SK-N-SH (cell line): ENCODE data around the gene UGP2.
A peak's percentile ranks its signal among the peaks of the same experiment; 100 is the strongest.

Experiments
- GATA2 ChIP-seq: sonication (generic); formaldehyde crosslinking; IDR thresholded peaks from 2 replicates; pipeline ENCODE4 v1.5.0; 2020; ENCODE audit warnings: mild to moderate bottlenecking, missing genetic modification reagents
- JUND ChIP-seq: IDR thresholded peaks from 2 replicates; pipeline ENCODE4 v1.4.0; 2012
- NRF1 ChIP-seq: IDR thresholded peaks from 2 replicates; pipeline ENCODE4 v1.6.1; 2012; ENCODE audit warnings: low read depth, mild to moderate bottlenecking, low read length
- POLR2AphosphoS5 ChIP-seq: IDR thresholded peaks from 2 replicates; pipeline ENCODE4 v1.6.1; 2012; ENCODE audit warnings: low read depth, low read length
- SIN3A ChIP-seq: IDR thresholded peaks from 2 replicates; pipeline ENCODE4 v1.6.1; 2012; ENCODE audit warnings: low read depth, mild to moderate bottlenecking, low read length, moderate library complexity, borderline replicate concordance
- TF ChIP-seq, protein P1 (sequence below): fragments of 200-600 bp; sonication (generic); IDR thresholded peaks from 2 replicates; pipeline ENCODE4 v1.6.1; 2017; ENCODE audit warnings: antibody characterized with exemption, mild to moderate bottlenecking, moderate library complexity
- TF ChIP-seq, protein P2 (sequence below): IDR thresholded peaks from 2 replicates; pipeline ENCODE4 v1.4.0; 2012; ENCODE audit warnings: low read depth
- TF ChIP-seq, protein P3 (sequence below): IDR thresholded peaks from 2 replicates; pipeline ENCODE4 v1.6.1; 2012; ENCODE audit warnings: mild to moderate bottlenecking, low read depth, low read length, moderate library complexity

DNA sequence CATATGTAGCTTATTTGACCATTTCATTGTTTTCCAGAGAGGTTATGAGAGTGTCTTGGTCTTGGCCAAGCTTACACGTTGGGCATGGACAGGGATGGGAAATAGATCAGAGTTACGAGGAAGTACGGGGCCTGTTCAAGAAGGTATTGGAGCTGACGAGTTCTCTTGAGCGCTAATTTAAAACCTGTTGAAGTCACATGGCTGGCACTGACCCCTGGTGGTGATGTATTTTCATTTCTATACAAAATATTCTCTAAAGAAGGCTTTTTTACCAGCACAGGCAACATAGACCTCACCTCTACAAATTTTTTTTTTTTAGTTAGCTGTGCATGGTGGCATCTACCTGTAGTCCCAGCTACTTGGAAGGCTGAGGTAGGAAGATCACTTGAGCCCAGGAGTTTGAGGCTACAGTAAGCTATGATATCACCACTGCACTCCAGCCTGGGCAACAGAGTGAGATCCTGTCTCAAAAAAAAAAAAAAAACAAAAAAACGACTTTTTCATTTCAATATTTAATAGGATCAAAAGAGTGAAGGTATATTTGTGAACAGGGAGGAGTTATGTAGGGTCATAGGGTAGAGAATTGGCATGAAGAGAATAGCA is 19.6 kb downstream of the UGP2 start:
- TF ChIP-seq, protein P1, sequence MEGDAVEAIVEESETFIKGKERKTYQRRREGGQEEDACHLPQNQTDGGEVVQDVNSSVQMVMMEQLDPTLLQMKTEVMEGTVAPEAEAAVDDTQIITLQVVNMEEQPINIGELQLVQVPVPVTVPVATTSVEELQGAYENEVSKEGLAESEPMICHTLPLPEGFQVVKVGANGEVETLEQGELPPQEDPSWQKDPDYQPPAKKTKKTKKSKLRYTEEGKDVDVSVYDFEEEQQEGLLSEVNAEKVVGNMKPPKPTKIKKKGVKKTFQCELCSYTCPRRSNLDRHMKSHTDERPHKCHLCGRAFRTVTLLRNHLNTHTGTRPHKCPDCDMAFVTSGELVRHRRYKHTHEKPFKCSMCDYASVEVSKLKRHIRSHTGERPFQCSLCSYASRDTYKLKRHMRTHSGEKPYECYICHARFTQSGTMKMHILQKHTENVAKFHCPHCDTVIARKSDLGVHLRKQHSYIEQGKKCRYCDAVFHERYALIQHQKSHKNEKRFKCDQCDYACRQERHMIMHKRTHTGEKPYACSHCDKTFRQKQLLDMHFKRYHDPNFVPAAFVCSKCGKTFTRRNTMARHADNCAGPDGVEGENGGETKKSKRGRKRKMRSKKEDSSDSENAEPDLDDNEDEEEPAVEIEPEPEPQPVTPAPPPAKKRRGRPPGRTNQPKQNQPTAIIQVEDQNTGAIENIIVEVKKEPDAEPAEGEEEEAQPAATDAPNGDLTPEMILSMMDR: peak; percentile 73
- no peak for TF ChIP-seq SIN3A
- TF ChIP-seq, protein P2, sequence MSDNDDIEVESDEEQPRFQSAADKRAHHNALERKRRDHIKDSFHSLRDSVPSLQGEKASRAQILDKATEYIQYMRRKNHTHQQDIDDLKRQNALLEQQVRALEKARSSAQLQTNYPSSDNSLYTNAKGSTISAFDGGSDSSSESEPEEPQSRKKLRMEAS: peak; percentile 65
- TF ChIP-seq JUND: no peak
- TF ChIP-seq, protein P3, sequence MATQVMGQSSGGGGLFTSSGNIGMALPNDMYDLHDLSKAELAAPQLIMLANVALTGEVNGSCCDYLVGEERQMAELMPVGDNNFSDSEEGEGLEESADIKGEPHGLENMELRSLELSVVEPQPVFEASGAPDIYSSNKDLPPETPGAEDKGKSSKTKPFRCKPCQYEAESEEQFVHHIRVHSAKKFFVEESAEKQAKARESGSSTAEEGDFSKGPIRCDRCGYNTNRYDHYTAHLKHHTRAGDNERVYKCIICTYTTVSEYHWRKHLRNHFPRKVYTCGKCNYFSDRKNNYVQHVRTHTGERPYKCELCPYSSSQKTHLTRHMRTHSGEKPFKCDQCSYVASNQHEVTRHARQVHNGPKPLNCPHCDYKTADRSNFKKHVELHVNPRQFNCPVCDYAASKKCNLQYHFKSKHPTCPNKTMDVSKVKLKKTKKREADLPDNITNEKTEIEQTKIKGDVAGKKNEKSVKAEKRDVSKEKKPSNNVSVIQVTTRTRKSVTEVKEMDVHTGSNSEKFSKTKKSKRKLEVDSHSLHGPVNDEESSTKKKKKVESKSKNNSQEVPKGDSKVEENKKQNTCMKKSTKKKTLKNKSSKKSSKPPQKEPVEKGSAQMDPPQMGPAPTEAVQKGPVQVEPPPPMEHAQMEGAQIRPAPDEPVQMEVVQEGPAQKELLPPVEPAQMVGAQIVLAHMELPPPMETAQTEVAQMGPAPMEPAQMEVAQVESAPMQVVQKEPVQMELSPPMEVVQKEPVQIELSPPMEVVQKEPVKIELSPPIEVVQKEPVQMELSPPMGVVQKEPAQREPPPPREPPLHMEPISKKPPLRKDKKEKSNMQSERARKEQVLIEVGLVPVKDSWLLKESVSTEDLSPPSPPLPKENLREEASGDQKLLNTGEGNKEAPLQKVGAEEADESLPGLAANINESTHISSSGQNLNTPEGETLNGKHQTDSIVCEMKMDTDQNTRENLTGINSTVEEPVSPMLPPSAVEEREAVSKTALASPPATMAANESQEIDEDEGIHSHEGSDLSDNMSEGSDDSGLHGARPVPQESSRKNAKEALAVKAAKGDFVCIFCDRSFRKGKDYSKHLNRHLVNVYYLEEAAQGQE: no peak
- TF ChIP-seq POLR2AphosphoS5: no peak
- TF ChIP-seq GATA2 (CRISPR knock-in tag): no peak
- TF ChIP-seq NRF1: no peak
